HCT116 (cell line): ENCODE results near the gene SLC25A53. TPM values are rescaled to one million over a fixed set of nuclear protein-coding genes. Genes with fewer than 3 reads are reported as not detected.
"Not testable (repeated sequence)": the region's sequence is repeated elsewhere in the genome, so short reads cannot be mapped to it uniquely, and the experiment has no call there.

Source experiments
- ATAC-seq: fragments of 200-7000 bp; cut with Tn5 transposase; 2 replicates; pipeline ENCODE4 v1.9.1; 2020; ENCODE audit warnings: mild to moderate bottlenecking, moderate library complexity
- BruUV-seq: library from RNA; stranded (reverse); fragments of 400-500 nt; replicated peaks from 2 replicates; lab custom pipeline; 2021; lab: Mats Ljungman, UMichigan
- CTCF ChIA-PET: fragments of 300-600 bp; sonication (Branson Sonifier 250); formaldehyde crosslinking; loops from one replicate; lab custom pipeline; 2021; ENCODE audit warnings: antibody characterized with exemption; lab: Charles Lee
- POLR2A ChIA-PET: fragments of 300-600, 350-600 bp; sonication (Branson Sonifier 250); formaldehyde crosslinking; loops from one replicate; lab custom pipeline; 2021; ENCODE audit warnings: antibody characterized with exemption; lab: Charles Lee
- RAD21 ChIA-PET, 2 experiments: fragments of 300-600 bp; sonication (Branson Sonifier 250); formaldehyde crosslinking; loops; one replicate each; lab custom pipeline; 2023; ENCODE audit warnings: low total read pairs in 2 of 2; ENCODE audit not compliant: uncharacterized antibody in 2 of 2, unreplicated experiment in 2 of 2, low non-redundant PET in 1 of 2; lab: Charles Lee
- DNase-seq: peaks from one replicate; pipeline ENCODE4 v3.0.0-alpha.2; 2010; ENCODE audit warnings: low read depth, low spot score
- H2AFZ ChIP-seq: fragments of 200-600 bp; shearing (Covaris generic), sonication (generic); 2 replicates; pipeline ENCODE4 v1.6.1; 2017; ENCODE audit warnings: low read depth, mixed run types, mixed read lengths, antibody characterized with exemption, low read length; ENCODE audit not compliant: poor library complexity, severe bottlenecking
- H3K27ac ChIP-seq: 2 replicates; pipeline ENCODE4 v1.5.1; 2012; ENCODE audit warnings: low read depth, low read length
- H3K27me3 ChIP-seq: fragments of 200-600 bp; sonication (generic); 2 replicates; pipeline ENCODE4 v1.6.1; 2016; ENCODE audit warnings: mixed run types, low read length, mixed read lengths; ENCODE audit not compliant: insufficient read depth
- H3K36me3 ChIP-seq, 2 experiments: fragments of 200-500 bp in 1 of 2; fragments of 200-600 bp in 1 of 2; sonication (Bioruptor generic) in 1 of 2; sonication (generic) in 1 of 2; 2 replicates each; pipeline versions ENCODE4 v1.5.1 to v1.6.1; 2014 to 2016; ENCODE audit warnings: low read length in 2 of 2, inconsistent platforms in 1 of 2, mixed read lengths in 1 of 2, mixed run types in 1 of 2; ENCODE audit not compliant: insufficient read depth in 2 of 2, control insufficient read depth in 1 of 2
- H3K4me1 ChIP-seq, 2 experiments: fragments of 200-600 bp in 1 of 2; sonication (generic) in 1 of 2; 2 replicates each; pipeline versions ENCODE4 v1.5.1 to v1.6.1; 2012 to 2017; ENCODE audit warnings: low read length in 2 of 2, inconsistent platforms in 1 of 2, mild to moderate bottlenecking in 1 of 2, mixed read lengths in 1 of 2, mixed run types in 1 of 2, moderate library complexity in 1 of 2; ENCODE audit not compliant: insufficient read depth in 2 of 2, control insufficient read depth in 1 of 2
- H3K4me2 ChIP-seq: fragments of 200-600 bp; sonication (generic); 2 replicates; pipeline ENCODE4 v1.6.1; 2017; ENCODE audit warnings: mixed run types, low read length, mixed read lengths
- H3K4me3 ChIP-seq, 2 experiments: fragments of 200-600 bp in 1 of 2; sonication (generic) in 1 of 2; replicated peaks in 1 of 2; 2 replicates each; pipeline ENCODE4 v1.5.1; 2011 to 2016; ENCODE audit warnings: low read length in 2 of 2, control low read depth in 1 of 2, low read depth in 1 of 2, mild to moderate bottlenecking in 1 of 2, mixed read lengths in 1 of 2, mixed run types in 1 of 2
- H3K79me2 ChIP-seq: fragments of 200-600 bp; sonication (generic); 2 replicates; pipeline ENCODE4 v1.6.1; 2017; ENCODE audit warnings: mild to moderate bottlenecking, mixed run types, low read length, moderate library complexity, mixed read lengths; ENCODE audit not compliant: insufficient read depth
- H3K9ac ChIP-seq: fragments of 200-600 bp; sonication (generic); 2 replicates; pipeline ENCODE4 v1.6.1; 2016; ENCODE audit warnings: low read length, mixed read lengths
- H3K9me2 ChIP-seq: fragments of 200-600 bp; sonication (generic), shearing (Covaris generic); 2 replicates; pipeline ENCODE4 v1.6.1; 2017; ENCODE audit warnings: mixed run types, mild to moderate bottlenecking, moderate library complexity; ENCODE audit not compliant: insufficient read depth
- H3K9me3 ChIP-seq, 2 experiments: fragments of 200-500 bp in 1 of 2; fragments of 200-600 bp in 1 of 2; sonication (Bioruptor generic) in 1 of 2; sonication (generic) in 1 of 2; 2 replicates each; pipeline ENCODE4 v1.6.1; 2014 to 2017; ENCODE audit warnings: low read length in 2 of 2, mixed read lengths in 2 of 2, inconsistent platforms in 1 of 2, low read depth in 1 of 2, mild to moderate bottlenecking in 1 of 2, mixed run types in 1 of 2, moderate library complexity in 1 of 2; ENCODE audit not compliant: control insufficient read depth in 1 of 2, insufficient read depth in 1 of 2
- H4K20me1 ChIP-seq: fragments of 200-600 bp; sonication (generic), shearing (Covaris generic); 2 replicates; pipeline ENCODE4 v1.6.1; 2017; ENCODE audit warnings: mixed run types, mild to moderate bottlenecking, moderate library complexity; ENCODE audit not compliant: insufficient read depth
- EZH2phosphoT487 ChIP-seq: fragments of 200-600 bp; IDR thresholded peaks from 2 replicates; pipeline ENCODE4 v1.6.1; 2018; ENCODE audit warnings: antibody characterized with exemption, borderline replicate concordance
- FOSL1 ChIP-seq: IDR thresholded peaks from 2 replicates; pipeline ENCODE4 v1.6.1; 2012; ENCODE audit warnings: low read depth
- JUND ChIP-seq: IDR thresholded peaks from 2 replicates; pipeline ENCODE4 v1.6.1; 2012
- POLR2AphosphoS5 ChIP-seq: IDR thresholded peaks from 2 replicates; pipeline ENCODE4 v1.6.1; 2011; ENCODE audit warnings: mild to moderate bottlenecking, low read depth, low read length, moderate library complexity
- SIN3A ChIP-seq: IDR thresholded peaks from 2 replicates; pipeline ENCODE4 v1.6.1; 2012; ENCODE audit warnings: low read depth
- TCF7L2 ChIP-seq: IDR thresholded peaks from 2 replicates; pipeline ENCODE4 v1.7.0; 2011; ENCODE audit warnings: borderline replicate concordance, inconsistent platforms; ENCODE audit not compliant: insufficient read depth, insufficient read length; ENCODE audit errors: extremely low read depth
- YY1 ChIP-seq: IDR thresholded peaks from 2 replicates; pipeline ENCODE4 v1.6.1; 2011; ENCODE audit warnings: low read length, low read depth, moderate library complexity, mild to moderate bottlenecking; ENCODE audit not compliant: insufficient replicate concordance; ENCODE audit errors: extremely low read depth
- ZNF274 ChIP-seq: fragments of 200-500 bp; sonication (Bioruptor generic); IDR thresholded peaks from 2 replicates; pipeline ENCODE4 v1.6.1; 2014; ENCODE audit warnings: mild to moderate bottlenecking, low read depth, low read length, inconsistent platforms
- intact Hi-C: fragments of 100-400 bp; cut with micrococcal nuclease; formaldehyde crosslinking; loops from 2 replicates; pipeline ENCODE4 v1.10.0; 2022
- total RNA-seq: library from RNA; stranded (reverse); gene quantifications from one replicate; pipeline ENCODE4 v1.2.1, GENCODE V29; 2021; ENCODE audit not compliant: unreplicated experiment
- TF ChIP-seq, protein P1 (sequence below), 3 experiments: fragments of 200-600 bp in 1 of 3; sonication (generic) in 1 of 3; IDR thresholded peaks in 2 of 3; conservative IDR thresholded peaks in 1 of 3; 2 replicates each; pipeline ENCODE4 v1.5.1; 2012 to 2017; ENCODE audit warnings: low read depth in 2 of 3, low read length in 2 of 3, antibody characterized with exemption in 1 of 3, borderline replicate concordance in 1 of 3, control low read depth in 1 of 3, mild to moderate bottlenecking in 1 of 3, mixed read lengths in 1 of 3, mixed run types in 1 of 3, moderate library complexity in 1 of 3; ENCODE audit not compliant: insufficient read depth in 1 of 3
- TF ChIP-seq, protein P2 (sequence below): IDR thresholded peaks from 2 replicates; pipeline ENCODE4 v1.6.1; 2011; ENCODE audit warnings: mild to moderate bottlenecking, low read length, moderate library complexity; ENCODE audit not compliant: insufficient replicate concordance; ENCODE audit errors: extremely low read depth

SLC25A53 gene
- total RNA-seq, 1 experiment from 2014 or later, result 3.4 TPM

DNA sequence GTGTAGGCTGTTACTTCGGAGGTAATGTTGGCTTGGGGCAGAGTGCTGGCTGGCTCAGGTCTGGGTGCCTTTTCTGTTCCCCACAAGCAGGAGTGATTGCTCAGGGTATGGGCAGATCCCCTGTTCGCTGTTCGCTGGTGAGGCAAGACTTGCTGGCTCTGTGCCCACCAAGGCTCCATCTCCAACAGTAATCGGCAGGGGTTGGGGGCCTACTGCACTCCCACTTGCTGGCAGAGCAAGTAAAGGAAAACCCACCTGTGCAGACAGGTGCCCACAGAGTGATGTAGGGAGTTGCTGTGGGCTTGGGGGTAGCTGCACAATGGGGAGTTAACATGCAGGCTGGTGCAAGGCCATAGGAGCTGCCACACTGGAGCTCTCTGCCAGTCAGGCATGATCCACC lies 72.7 kb downstream of the SLC25A53 start:
- H3K9me3 ChIP-seq, result no peaks in the 10 kb centered on the region
- intact Hi-C loops, result no loop called here
- POLR2A ChIA-PET, result no interaction called here
- H3K4me3 ChIP-seq, result no peak overlapping the region
- H3K9me2 ChIP-seq, result no peaks in the 10 kb centered on the region
- no peak overlapping the region for H3K27ac ChIP-seq
- RAD21 ChIA-PET, result no interaction called here
- H3K79me2 ChIP-seq, result no peaks in the 10 kb centered on the region
- no peak for ATAC-seq
- no peak overlapping the region for H3K9ac ChIP-seq
- no peaks in the 10 kb centered on the region for H3K36me3 ChIP-seq
- H3K27me3 ChIP-seq, result no peaks in the 10 kb centered on the region
- H2AFZ ChIP-seq, result no peak overlapping the region
- H4K20me1 ChIP-seq, result no peaks in the 10 kb centered on the region
- TF ChIP-seq TCF7L2 (no peak), POLR2AphosphoS5 (no peak), JUND (no peak), FOSL1 (no peak), SIN3A (no peak), YY1 (no peak), ZNF274 (no peak), EZH2phosphoT487 (no peak)
- TF ChIP-seq, protein P1, sequence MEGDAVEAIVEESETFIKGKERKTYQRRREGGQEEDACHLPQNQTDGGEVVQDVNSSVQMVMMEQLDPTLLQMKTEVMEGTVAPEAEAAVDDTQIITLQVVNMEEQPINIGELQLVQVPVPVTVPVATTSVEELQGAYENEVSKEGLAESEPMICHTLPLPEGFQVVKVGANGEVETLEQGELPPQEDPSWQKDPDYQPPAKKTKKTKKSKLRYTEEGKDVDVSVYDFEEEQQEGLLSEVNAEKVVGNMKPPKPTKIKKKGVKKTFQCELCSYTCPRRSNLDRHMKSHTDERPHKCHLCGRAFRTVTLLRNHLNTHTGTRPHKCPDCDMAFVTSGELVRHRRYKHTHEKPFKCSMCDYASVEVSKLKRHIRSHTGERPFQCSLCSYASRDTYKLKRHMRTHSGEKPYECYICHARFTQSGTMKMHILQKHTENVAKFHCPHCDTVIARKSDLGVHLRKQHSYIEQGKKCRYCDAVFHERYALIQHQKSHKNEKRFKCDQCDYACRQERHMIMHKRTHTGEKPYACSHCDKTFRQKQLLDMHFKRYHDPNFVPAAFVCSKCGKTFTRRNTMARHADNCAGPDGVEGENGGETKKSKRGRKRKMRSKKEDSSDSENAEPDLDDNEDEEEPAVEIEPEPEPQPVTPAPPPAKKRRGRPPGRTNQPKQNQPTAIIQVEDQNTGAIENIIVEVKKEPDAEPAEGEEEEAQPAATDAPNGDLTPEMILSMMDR (IDR thresholded peaks at IDR 0.05 in 2 of 3, conservative IDR thresholded peaks at IDR 0.05 in 1 of 3; ENCODE audit: borderline replicate concordance in 1 of 3, insufficient read depth in 1 of 3, low read depth in 2 of 3, low read length in 2 of 3), result no peak
- TF ChIP-seq, protein P2, sequence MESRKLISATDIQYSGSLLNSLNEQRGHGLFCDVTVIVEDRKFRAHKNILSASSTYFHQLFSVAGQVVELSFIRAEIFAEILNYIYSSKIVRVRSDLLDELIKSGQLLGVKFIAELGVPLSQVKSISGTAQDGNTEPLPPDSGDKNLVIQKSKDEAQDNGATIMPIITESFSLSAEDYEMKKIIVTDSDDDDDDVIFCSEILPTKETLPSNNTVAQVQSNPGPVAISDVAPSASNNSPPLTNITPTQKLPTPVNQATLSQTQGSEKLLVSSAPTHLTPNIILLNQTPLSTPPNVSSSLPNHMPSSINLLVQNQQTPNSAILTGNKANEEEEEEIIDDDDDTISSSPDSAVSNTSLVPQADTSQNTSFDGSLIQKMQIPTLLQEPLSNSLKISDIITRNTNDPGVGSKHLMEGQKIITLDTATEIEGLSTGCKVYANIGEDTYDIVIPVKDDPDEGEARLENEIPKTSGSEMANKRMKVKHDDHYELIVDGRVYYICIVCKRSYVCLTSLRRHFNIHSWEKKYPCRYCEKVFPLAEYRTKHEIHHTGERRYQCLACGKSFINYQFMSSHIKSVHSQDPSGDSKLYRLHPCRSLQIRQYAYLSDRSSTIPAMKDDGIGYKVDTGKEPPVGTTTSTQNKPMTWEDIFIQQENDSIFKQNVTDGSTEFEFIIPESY, result no peak
- TF ChIP-seq, all 23 proteins: peak for 0
- CTCF ChIA-PET, result no interaction called here
- H3K4me1 ChIP-seq, result no peaks in the 10 kb centered on the region
- DNase-seq, result no peak
- BruUV-seq, result no TSS peak
- H3K4me2 ChIP-seq, result no peak overlapping the region

DNA sequence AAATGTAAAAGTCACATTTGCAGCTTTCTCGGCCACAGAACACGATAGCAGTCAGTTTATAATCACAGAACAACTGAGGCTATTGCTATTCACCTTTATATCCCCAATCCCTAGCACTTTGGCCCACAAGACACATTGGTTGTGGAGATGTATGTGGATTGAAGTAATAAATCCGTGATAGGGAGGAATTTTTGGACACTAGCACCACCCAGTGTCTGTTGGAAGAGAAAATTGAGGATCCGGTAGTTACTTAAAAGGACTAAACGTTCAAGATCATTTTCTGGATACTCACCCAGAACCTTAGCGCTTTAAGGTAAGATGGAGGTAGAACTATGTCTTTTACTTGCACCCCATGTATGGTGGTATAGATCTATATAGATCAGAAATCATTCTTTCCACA lies 79.0 kb downstream of the SLC25A53 start:
- H3K27ac ChIP-seq, H3K9me2 ChIP-seq, DNase-seq, H3K9ac ChIP-seq, H3K4me1 ChIP-seq, H4K20me1 ChIP-seq, intact Hi-C loops, CTCF ChIA-PET, H3K36me3 ChIP-seq, POLR2A ChIA-PET, H3K79me2 ChIP-seq, RAD21 ChIA-PET, ATAC-seq, BruUV-seq, H3K27me3 ChIP-seq, H3K4me2 ChIP-seq, H2AFZ ChIP-seq, H3K9me3 ChIP-seq, H3K4me3 ChIP-seq: not testable (repeated sequence)
